CD4-positive, alpha-beta T cell treated with Interleukin-4 for 1 hour (primary cell): ENCODE measurements around the gene ZSCAN20.

Source experiments
- DNase-seq, 2 donors: peaks; one replicate each; pipeline ENCODE4 v3.0.0-alpha.2; 2020 to 2022

ZSCAN20 gene

DNA sequence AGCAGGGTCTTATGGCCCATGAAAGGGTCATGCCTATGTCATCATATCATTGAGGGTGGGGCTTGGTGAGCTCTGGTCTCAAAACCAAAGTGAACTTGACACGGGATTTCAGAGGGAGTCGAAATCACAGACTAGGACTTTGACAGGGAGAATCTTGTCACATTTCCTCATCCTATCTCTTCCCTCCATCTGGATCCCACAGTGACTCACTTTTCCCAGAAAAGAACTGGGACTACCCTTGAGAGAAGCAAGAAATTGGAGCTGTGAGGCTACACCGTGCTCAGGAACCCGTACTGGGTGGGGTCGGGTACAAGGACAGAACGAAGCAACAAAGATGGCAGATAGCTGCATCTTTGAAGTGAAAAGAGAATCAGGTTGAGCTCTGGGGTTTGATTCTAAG, 69.5 kb downstream of the ZSCAN20 start:
- DNase-seq = no peak
